Epidermal melanocyte (primary cell): Measurements from ENCODE around the gene HOMEZ.
"Not testable (repeated sequence)": the region's sequence is repeated elsewhere in the genome, so short reads cannot be mapped to it uniquely, and the experiment has no call there.

Experiments used
- DNase-seq: peaks from one replicate; pipeline ENCODE4 v3.0.0; 2011; ENCODE audit warnings: low spot score; ENCODE audit not compliant: insufficient read length

Gene HOMEZ

GRCh38 chr14:23286020-23286901 is at the start of gene HOMEZ:
Gene HOMEZ (minus strand): TSS chr14:23286132. CDS start chr14:23285952, 180 bp downstream.
- DNase-seq: peak; percentile 95

GRCh38 chr14:23335623-23336022 is 49.7 kb upstream of the HOMEZ start:
- DNase-seq: no peak

GRCh38 chr14:23327947-23328744 is 42.2 kb upstream of the HOMEZ start:
- DNase-seq: peak; percentile 74

GRCh38 chr14:23326491-23327332 is 40.8 kb upstream of the HOMEZ start:
- DNase-seq: no peak

- DNase-seq: not testable (repeated sequence)
Observed at GRCh38 chr14:23325746-23326145, 39.8 kb upstream of the HOMEZ start.

- no peak for DNase-seq
Observed at GRCh38 chr14:23324993-23325392, 39.1 kb upstream of the HOMEZ start.

- no peak for DNase-seq
Observed at GRCh38 chr14:23324455-23324846, 38.5 kb upstream of the HOMEZ start.

- no peak for DNase-seq
Observed at GRCh38 chr14:23323838-23324454, 38.0 kb upstream of the HOMEZ start.

- DNase-seq: no peak
Observed at GRCh38 chr14:23322568-23323517, 36.9 kb upstream of the HOMEZ start.

- DNase-seq: no peak
Observed at GRCh38 chr14:23321572-23322547, 35.9 kb upstream of the HOMEZ start.

GRCh38 chr14:23320584-23321571 is 34.9 kb upstream of the HOMEZ start, which contains the start of gene PABPN1:
Gene PABPN1 (plus strand): TSS chr14:23321457. CDS start chr14:23321470, 13 bp downstream.
- DNase-seq: peak; percentile 96

GRCh38 chr14:23319746-23320583 is 34.0 kb upstream of the HOMEZ start:
- no peak for DNase-seq

GRCh38 chr14:23316300-23316699 is 30.4 kb upstream of the HOMEZ start:
- DNase-seq: no peak

GRCh38 chr14:23310546-23310945 is 24.6 kb upstream of the HOMEZ start:
- no peak for DNase-seq

- no peak for DNase-seq
Observed at GRCh38 chr14:23308721-23309445, 23.0 kb upstream of the HOMEZ start.
